Measurements from ENCODE around the gene CLEC20A. TPM values are rescaled to one million over a fixed set of nuclear protein-coding genes. Genes with fewer than 3 reads are reported as not detected.

The CLEC20A gene
- total and polyA plus RNA-seq, 9 of the 15 experiments (the other 6 are each of a cell fraction or from before 2014, with no cell fraction given) = not detected

DNA sequence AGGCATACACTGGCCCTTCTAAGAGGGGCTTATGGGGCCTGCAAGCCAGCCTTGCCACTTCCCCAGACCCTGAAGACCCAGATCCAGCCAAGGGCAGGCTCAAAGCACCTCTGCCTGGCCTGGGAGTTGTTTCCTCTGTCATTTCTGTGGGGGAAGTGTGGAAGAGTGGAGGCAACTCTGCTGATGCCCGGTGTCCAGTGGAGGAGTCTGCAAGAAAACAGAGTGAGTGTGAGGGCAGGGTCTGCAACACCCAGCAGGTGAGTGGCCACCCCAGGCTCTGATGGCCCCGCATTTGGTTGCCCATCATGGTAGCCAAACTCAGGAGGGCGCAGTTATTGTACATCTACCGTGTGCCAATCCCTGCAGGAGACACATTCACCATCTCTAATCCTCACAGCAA is 8.4 kb downstream of the CLEC20A start:
- Histone ChIP-seq H3K4me2 (ENCODE audit: insufficient read depth, low read length) (no peak overlapping the region), H3K9me1 (ENCODE audit: control insufficient read depth, insufficient read depth, low read length) (no peaks in the 10 kb centered on the region), H4K20me1 (replicated peaks; ENCODE audit: control insufficient read depth, insufficient read depth, low read length) (no peaks in the 10 kb centered on the region), H2AFZ (ENCODE audit: low read depth, low read length) (no peak overlapping the region), H3K79me2 (ENCODE audit: control insufficient read depth, insufficient read depth, low read length) (no peaks in the 10 kb centered on the region), H3K36me3 (ENCODE audit: control insufficient read depth, insufficient read depth, low read length) (no peaks in the 10 kb centered on the region), H3K9ac (ENCODE audit: insufficient read depth in 1 of 2, low read depth in 2 of 2, low read length in 2 of 2) (no peak overlapping the region), H3K4me1 (replicated peaks in 1 of 2; ENCODE audit: control insufficient read depth in 2 of 2, insufficient read depth in 2 of 2, low read length in 2 of 2) (no peaks in the 10 kb centered on the region; a peak in 1 of 5 replicates), H3K9me3 (replicated peaks; ENCODE audit: control insufficient read depth, insufficient read depth, low read depth, low read length) (no peaks in the 10 kb centered on the region), H3K27ac (ENCODE audit: extremely low read depth, low read depth, low read length) (no peak overlapping the region), H3K4me3 (no peak overlapping the region), H3K27me3 (ENCODE audit: control insufficient read depth in 2 of 2, insufficient read depth in 2 of 2, low read length in 2 of 2) (peaks cover 27 to 59% of the 10 kb centered on the region in 2 experiments; a peak in 4 of 5 replicates)
- POLR2A ChIA-PET = interaction anchor here (0.7 kb wide), 1 partner anchor 40 kb away, joined by 3 read pairs; no protein-coding TSS in a partner anchor
- TF ChIP-seq, protein P1, sequence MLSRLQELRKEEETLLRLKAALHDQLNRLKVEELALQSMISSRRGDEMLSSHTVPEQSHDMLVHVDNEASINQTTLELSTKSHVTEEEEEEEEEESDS (CRISPR knock-in tag; IDR thresholded peaks at IDR 0.05) = no peak
- TF ChIP-seq JUN (IDR thresholded peaks at IDR 0.05; ENCODE audit: borderline replicate concordance, low read depth, low read length) (no peak), JUN (CRISPR knock-in tag; IDR thresholded peaks at IDR 0.05; ENCODE audit: borderline replicate concordance) (no peak), SIX5 (IDR thresholded peaks at IDR 0.05; ENCODE audit: borderline replicate concordance in 1 of 2, insufficient read depth in 1 of 2, low read depth in 1 of 2, low read length in 2 of 2) (no peak), ZNF785 (CRISPR knock-in tag; IDR thresholded peaks at IDR 0.05) (no peak), ZNF384 (IDR thresholded peaks at IDR 0.05; ENCODE audit: low read depth, low read length) (no peak), NFATC3 (IDR thresholded peaks at IDR 0.05) (no peak), GABPB2 (CRISPR knock-in tag; conservative IDR thresholded peaks at IDR 0.05) (no peak), BCL6 (CRISPR knock-in tag; IDR thresholded peaks at IDR 0.05) (no peak)
- TF ChIP-seq, protein P2, sequence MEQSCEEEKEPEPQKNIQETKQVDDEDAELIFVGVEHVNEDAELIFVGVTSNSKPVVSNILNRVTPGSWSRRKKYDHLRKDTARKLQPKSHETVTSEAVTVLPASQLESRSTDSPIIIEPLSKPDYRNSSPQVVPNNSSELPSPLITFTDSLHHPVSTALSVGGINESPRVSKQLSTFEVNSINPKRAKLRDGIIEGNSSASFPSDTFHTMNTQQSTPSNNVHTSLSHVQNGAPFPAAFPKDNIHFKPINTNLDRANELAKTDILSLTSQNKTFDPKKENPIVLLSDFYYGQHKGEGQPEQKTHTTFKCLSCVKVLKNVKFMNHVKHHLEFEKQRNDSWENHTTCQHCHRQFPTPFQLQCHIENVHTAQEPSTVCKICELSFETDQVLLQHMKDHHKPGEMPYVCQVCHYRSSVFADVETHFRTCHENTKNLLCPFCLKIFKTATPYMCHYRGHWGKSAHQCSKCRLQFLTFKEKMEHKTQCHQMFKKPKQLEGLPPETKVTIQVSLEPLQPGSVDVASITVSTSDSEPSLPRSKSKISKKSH (CRISPR knock-in tag; IDR thresholded peaks at IDR 0.05) = no peak
- intact Hi-C loops (cut with micrococcal nuclease) = no loop called here
- in situ Hi-C loops (cut with MboI) = no loop called here
- CTCF ChIA-PET (ENCODE audit: low intra/inter-chr PET ratio) = no interaction called here
- ATAC-seq = no peak
- DNase-seq (ENCODE audit: extremely low read depth in 1 of 4, low spot score in 3 of 4) = no peak
- no TSS peak for BruUV-seq (replicated peaks)
- WGBS (ENCODE audit: insufficient coverage, low coverage, missing lambda C conversion rate) = 1% methylated on average over 4 of the region's 4 CpGs
- no peak for FAIRE-seq

All from K562 (cell line).